Rectal smooth muscle tissue (tissue), 1 donor: ENCODE results near the gene FUZ.

Experiments
- H3K27ac ChIP-seq: one replicate; pipeline ENCODE4 v1.7.0; 2013; ENCODE audit warnings: low read depth, low read length, inconsistent platforms
- H3K27me3 ChIP-seq: one replicate; pipeline ENCODE4 v1.7.0; 2013; ENCODE audit warnings: low read length; ENCODE audit not compliant: control insufficient read depth, insufficient read depth
- H3K36me3 ChIP-seq: one replicate; pipeline ENCODE4 v1.7.0; 2013; ENCODE audit warnings: low read length; ENCODE audit not compliant: control insufficient read depth, insufficient read depth
- H3K4me1 ChIP-seq: one replicate; pipeline ENCODE4 v1.7.0; 2013; ENCODE audit warnings: low read length; ENCODE audit not compliant: control insufficient read depth, insufficient read depth
- H3K4me3 ChIP-seq: one replicate; pipeline ENCODE4 v1.7.0; 2013; ENCODE audit warnings: low read length
- H3K9ac ChIP-seq: one replicate; pipeline ENCODE4 v1.7.0; 2013; ENCODE audit warnings: low read length

FUZ gene

DNA sequence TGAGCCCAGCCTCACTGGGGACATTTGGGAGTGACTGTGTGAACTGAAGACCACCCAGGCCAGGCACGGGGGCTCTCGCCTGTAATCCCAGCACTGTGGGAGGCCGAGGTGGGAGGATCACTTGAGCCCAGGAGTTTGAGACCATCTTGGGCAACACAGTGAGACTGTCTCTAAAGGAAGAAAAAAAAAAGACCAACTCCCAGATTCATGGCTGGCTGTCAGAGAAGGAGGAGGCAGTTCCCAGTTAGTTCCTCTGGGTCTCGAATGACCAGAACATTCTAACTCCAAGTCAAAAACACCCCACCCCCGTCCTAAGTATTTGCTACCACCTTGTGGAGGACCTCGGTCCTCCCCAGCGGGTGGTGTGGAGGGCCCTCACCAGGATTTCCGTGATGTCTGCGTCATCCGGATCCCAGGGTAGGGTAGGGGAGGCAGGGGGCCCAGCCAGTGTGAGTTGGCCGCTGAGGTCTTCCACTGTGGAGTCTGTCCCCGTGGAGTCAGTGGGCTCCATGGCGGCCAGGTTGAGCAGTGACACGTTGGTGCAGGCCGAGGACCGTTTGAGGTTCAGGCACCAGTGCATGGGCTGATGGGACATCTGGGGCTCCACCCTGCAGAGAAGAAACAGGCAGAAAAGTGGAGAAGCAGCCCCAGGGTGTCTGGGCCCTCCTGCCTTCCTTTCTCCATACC, 51.3 kb downstream of the FUZ start:
- H3K4me3 ChIP-seq, result no peak overlapping the region
- H3K36me3 ChIP-seq, result no peaks in the 10 kb centered on the region
- no peak overlapping the region for H3K9ac ChIP-seq
- no peaks in the 10 kb centered on the region for H3K27me3 ChIP-seq
- H3K4me1 ChIP-seq, result no peaks in the 10 kb centered on the region
- peak overlapping the region; percentile 55 for H3K27ac ChIP-seq

DNA sequence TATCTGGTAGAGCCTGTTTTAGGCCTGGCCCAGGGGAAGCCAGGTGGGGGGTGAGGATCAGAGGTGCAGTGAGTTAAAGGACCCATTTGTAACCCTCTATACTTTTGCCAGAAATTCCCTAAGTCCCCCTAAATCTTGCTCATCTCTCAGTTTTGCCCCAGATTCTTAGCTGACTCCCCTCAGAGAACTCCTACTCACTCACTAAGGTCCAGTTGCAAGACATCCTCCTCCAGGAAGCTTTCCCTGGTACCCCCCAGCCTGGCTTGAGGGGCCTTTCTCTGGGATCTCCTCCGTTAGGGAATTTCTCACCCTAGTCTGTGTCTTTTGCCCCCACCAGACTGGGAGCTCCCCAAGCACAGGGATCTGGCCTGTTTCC, 51.9 kb downstream of the FUZ start:
- no peak overlapping the region for H3K4me3 ChIP-seq
- no peaks in the 10 kb centered on the region for H3K27me3 ChIP-seq
- no peaks in the 10 kb centered on the region for H3K36me3 ChIP-seq
- H3K4me1 ChIP-seq, result no peaks in the 10 kb centered on the region
- H3K27ac ChIP-seq, result peak overlapping the region; percentile 55
- H3K9ac ChIP-seq, result no peak overlapping the region

DNA sequence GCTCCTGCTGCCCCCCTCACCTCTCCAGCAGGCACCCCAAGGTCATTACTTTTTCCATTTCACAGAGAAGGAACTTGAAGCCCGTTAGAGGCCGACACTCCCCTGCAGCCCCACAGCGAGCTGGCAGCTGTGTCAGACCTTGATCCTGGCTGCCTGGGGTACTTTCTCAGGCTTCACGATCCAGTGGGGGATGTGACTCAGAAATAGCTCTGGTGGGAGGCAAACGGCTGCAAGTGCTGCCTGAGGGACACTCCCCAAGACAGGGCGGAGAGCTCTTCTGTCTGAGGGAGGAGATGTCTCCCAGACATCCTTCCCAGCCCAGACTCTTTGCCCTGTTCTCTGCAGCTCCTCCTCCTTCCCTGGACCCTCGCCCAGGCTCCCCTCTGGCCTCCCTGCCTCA, 54.8 kb downstream of the FUZ start:
- Histone ChIP-seq H3K27ac (no peak overlapping the region), H3K9ac (no peak overlapping the region), H3K36me3 (no peaks in the 10 kb centered on the region), H3K4me1 (no peaks in the 10 kb centered on the region), H3K27me3 (no peaks in the 10 kb centered on the region), H3K4me3 (no peak overlapping the region)
